ENCODE measurements around the gene ADAMTSL2.

ADAMTSL2 gene

DNA sequence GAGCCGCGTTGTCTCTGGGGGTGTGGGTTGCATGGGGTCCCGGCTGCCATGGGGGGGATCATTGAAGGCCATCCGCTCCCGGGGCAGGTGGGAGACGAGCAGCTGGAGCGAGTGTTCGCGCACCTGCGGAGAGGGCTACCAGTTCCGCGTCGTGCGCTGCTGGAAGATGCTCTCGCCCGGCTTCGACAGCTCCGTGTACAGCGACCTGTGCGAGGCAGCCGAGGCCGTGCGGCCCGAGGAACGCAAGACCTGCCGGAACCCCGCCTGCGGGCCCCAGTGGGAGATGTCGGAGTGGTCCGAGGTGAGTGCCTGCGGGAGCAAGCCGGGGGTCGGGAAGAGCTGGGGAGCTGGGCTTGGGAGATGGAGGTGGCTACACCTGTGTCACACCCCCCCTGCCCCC is 33.7 kb downstream of the ADAMTSL2 start:
- DNase-seq (ENCODE audit: low read depth): no peak
- TF ChIP-seq, protein P1, sequence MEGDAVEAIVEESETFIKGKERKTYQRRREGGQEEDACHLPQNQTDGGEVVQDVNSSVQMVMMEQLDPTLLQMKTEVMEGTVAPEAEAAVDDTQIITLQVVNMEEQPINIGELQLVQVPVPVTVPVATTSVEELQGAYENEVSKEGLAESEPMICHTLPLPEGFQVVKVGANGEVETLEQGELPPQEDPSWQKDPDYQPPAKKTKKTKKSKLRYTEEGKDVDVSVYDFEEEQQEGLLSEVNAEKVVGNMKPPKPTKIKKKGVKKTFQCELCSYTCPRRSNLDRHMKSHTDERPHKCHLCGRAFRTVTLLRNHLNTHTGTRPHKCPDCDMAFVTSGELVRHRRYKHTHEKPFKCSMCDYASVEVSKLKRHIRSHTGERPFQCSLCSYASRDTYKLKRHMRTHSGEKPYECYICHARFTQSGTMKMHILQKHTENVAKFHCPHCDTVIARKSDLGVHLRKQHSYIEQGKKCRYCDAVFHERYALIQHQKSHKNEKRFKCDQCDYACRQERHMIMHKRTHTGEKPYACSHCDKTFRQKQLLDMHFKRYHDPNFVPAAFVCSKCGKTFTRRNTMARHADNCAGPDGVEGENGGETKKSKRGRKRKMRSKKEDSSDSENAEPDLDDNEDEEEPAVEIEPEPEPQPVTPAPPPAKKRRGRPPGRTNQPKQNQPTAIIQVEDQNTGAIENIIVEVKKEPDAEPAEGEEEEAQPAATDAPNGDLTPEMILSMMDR (conservative IDR thresholded peaks at IDR 0.05; ENCODE audit: low read length): no peak
- H3K4me3 ChIP-seq (ENCODE audit: low read length): no peak overlapping the region

- TF ChIP-seq, protein P1 (conservative IDR thresholded peaks at IDR 0.05; ENCODE audit: low read length): no peak
- H3K4me3 ChIP-seq (ENCODE audit: low read length): no peak overlapping the region
- no peak for DNase-seq (ENCODE audit: low read depth)
These were observed 34.7 kb downstream of the ADAMTSL2 start for GRCh38 chr9:133569121-133569785.

- no peak overlapping the region for H3K4me3 ChIP-seq (ENCODE audit: low read length)
- DNase-seq (ENCODE audit: low read depth): no peak
- TF ChIP-seq, protein P1 (conservative IDR thresholded peaks at IDR 0.05; ENCODE audit: low read length): no peak
These were observed 35.6 kb downstream of the ADAMTSL2 start for GRCh38 chr9:133569891-133570690.

- H3K4me3 ChIP-seq (ENCODE audit: low read length): no peak overlapping the region
- TF ChIP-seq, protein P1 (conservative IDR thresholded peaks at IDR 0.05; ENCODE audit: low read length): no peak
- DNase-seq (ENCODE audit: low read depth): no peak
These were observed 36.2 kb downstream of the ADAMTSL2 start for GRCh38 chr9:133570691-133571080.

GRCh38 chr9:133571391-133571890 is 36.9 kb downstream of the ADAMTSL2 start:
- H3K4me3 ChIP-seq (ENCODE audit: low read length): no peak overlapping the region
- no peak for DNase-seq (ENCODE audit: low read depth)
- TF ChIP-seq, protein P1 (conservative IDR thresholded peaks at IDR 0.05; ENCODE audit: low read length): no peak

DNA sequence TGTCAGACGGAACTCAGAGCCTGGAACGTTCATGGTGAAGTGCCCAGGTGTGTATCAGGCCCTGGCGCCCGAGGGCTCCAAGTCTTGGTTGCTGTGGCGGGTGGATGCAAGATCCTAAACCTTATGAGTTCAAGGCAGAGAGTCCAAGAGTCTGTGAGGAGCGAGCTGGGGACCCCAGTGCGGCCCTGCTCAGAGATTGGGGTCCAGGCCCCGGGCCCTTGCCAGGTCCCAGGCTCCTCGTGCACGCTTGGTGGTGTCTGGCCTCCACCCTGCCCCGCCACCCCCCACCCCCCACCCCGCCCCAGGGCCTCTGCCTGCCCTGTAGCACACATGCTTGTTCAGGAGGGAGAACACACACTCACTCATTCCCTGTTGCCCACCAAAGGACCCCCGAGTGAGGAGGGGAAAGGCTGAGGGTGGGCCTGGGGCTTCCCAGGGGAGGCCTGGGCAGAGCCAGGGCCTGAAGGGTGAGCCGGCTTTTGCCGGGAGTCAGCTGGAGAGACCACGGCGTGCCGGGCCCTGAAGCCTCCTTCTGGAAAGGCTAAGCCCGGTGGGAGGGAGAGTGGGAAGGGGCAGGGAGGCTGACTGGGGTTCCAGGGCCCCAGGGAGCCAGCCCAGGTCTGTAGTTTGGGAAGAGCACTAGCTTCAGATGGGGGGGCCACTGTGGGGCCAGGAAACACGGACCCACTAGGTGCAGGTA is 37.5 kb downstream of the ADAMTSL2 start:
- DNase-seq (ENCODE audit: low read depth): no peak

More for the DNA sequence above, 37.5 kb downstream of the ADAMTSL2 start:
- H3K4me3 ChIP-seq (ENCODE audit: low read length): no peak overlapping the region
- TF ChIP-seq, protein P1 (conservative IDR thresholded peaks at IDR 0.05; ENCODE audit: low read length): no peak

Data from AG10803 (cell line).